ENCODE data around the gene POLE. TPM values are rescaled to one million over a fixed set of nuclear protein-coding genes. Genes with fewer than 3 reads are reported as not detected.
A peak's percentile ranks its signal among the peaks of the same experiment; 100 is the strongest.

POLE gene
- total RNA-seq, 4 donors from 2014 or later: 19.2 to 28.1 (median 23.9) TPM

GRCh38 chr12:132711080-132711843 lies 24.1 kb upstream of the POLE start:
- Histone ChIP-seq H3K36me3 (no peaks in the 10 kb centered on the region), H3K27me3 (no peaks in the 10 kb centered on the region), H3K9me3 (no peaks in the 10 kb centered on the region), H3K4me3 (replicated peaks in 1 of 3) (peak overlapping the region; percentile 67 to 98 (median 69)), H3K27ac (no peak overlapping the region), H3K4me1 (peaks cover 7 to 11% of the 10 kb centered on the region in 2 donors)
- 15 to 31% methylated on average over 15 to 29 of the region's 59 CpGs for WGBS, 2 donors
- peak in 1 of 2 donors; percentile 20 for DNase-seq
- TF ChIP-seq POLR2A (IDR thresholded peaks at IDR 0.05) (no peak), CTCF (IDR thresholded peaks at IDR 0.05) (peak in 1 of 6 experiments; percentile 5)
- intact Hi-C loops (cut with DNase I): no loop called here

- Histone ChIP-seq H3K27ac (peak within 1 kb of the TSS; percentile 6 to 85 (median 78)), H3K27me3 (no peaks in the 10 kb centered on the region), H3K9me3 (no peaks in the 10 kb centered on the region), H3K36me3 (no peaks in the 10 kb centered on the region), H3K4me1 (peaks cover 7 to 11% of the 10 kb centered on the region in 2 donors), H3K4me3 (replicated peaks in 1 of 3) (peak within 1 kb of the TSS; percentile 67 to 98 (median 69))
- WGBS, 2 donors: 0% methylated on average over 11 to 19 of the region's 94 CpGs
- peak; percentile 93 for DNase-seq
- intact Hi-C loops (cut with DNase I): no loop called here
- TF ChIP-seq CTCF (IDR thresholded peaks at IDR 0.05) (no peak), POLR2A (IDR thresholded peaks at IDR 0.05) (peak in 1 of 2 donors; percentile 71)
Measured at GRCh38 chr12:132710405-132711079, 23.4 kb upstream of the POLE start, which contains the start of gene PGAM5. Gene PGAM5 (plus strand): TSS chr12:132710842. CDS start chr12:132710877, 35 bp downstream.

GRCh38 chr12:132710043-132710404 lies 22.9 kb upstream of the POLE start:
- intact Hi-C loops (cut with DNase I): no loop called here
- Histone ChIP-seq H3K27me3 (no peaks in the 10 kb centered on the region), H3K4me1 (peaks cover 7 to 11% of the 10 kb centered on the region in 2 donors), H3K36me3 (no peaks in the 10 kb centered on the region), H3K27ac (peak overlapping the region; percentile 6 to 85 (median 78)), H3K9me3 (no peaks in the 10 kb centered on the region), H3K4me3 (replicated peaks in 1 of 3) (peak overlapping the region; percentile 42 to 98 (median 67))
- TF ChIP-seq CTCF (IDR thresholded peaks at IDR 0.05) (no peak), POLR2A (IDR thresholded peaks at IDR 0.05) (no peak)
- 2% methylated on average over 8 to 26 of the region's 26 CpGs for WGBS, 2 donors
- DNase-seq: peak in 1 of 2 donors; percentile 7

GRCh38 chr12:132708150-132708549 lies 21.0 kb upstream of the POLE start:
- Histone ChIP-seq H3K27ac (no peak overlapping the region), H3K4me3 (replicated peaks in 1 of 3) (no peak overlapping the region), H3K4me1 (peaks cover 7 to 11% of the 10 kb centered on the region in 2 donors), H3K36me3 (no peaks in the 10 kb centered on the region), H3K9me3 (no peaks in the 10 kb centered on the region), H3K27me3 (no peaks in the 10 kb centered on the region)
- TF ChIP-seq CTCF (IDR thresholded peaks at IDR 0.05) (no peak), POLR2A (IDR thresholded peaks at IDR 0.05) (no peak)
- WGBS, 2 donors: 88 to 93% methylated on average over 2 of the region's 2 CpGs
- DNase-seq: no peak
- intact Hi-C loops (cut with DNase I): no loop called here

- WGBS, 2 donors: 93 to 97% methylated on average over 6 of the region's 6 CpGs
- Histone ChIP-seq H3K36me3 (no peaks in the 10 kb centered on the region), H3K27ac (no peak overlapping the region), H3K9me3 (no peaks in the 10 kb centered on the region), H3K27me3 (no peaks in the 10 kb centered on the region), H3K4me3 (replicated peaks in 1 of 3) (no peak overlapping the region), H3K4me1 (peaks cover 7 to 11% of the 10 kb centered on the region in 2 donors)
- no peak for DNase-seq
- intact Hi-C loops (cut with DNase I): no loop called here
- no peak for TF ChIP-seq POLR2A (IDR thresholded peaks at IDR 0.05)
- no peak for TF ChIP-seq CTCF (IDR thresholded peaks at IDR 0.05)
Measured at GRCh38 chr12:132707241-132707640, 20.1 kb upstream of the POLE start.

Measured in thyroid gland (tissue), 4 donors.